HepG2 (cell line): Measurements from ENCODE around the gene ANKS3. TPM values are rescaled to one million over a fixed set of nuclear protein-coding genes. Genes with fewer than 3 reads are reported as not detected.
A peak's percentile ranks its signal among the peaks of the same experiment; 100 is the strongest.

Experiments
- GABPA ChIP-seq, 2 experiments: IDR thresholded peaks; 2 replicates each; pipeline ENCODE4 v1.6.1; 2011 to 2016; ENCODE audit warnings: low read depth in 2 of 2, low read length in 1 of 2, missing biosample characterization in 1 of 2, missing genetic modification characterization in 1 of 2
- IRX3 ChIP-seq: sonication (generic); formaldehyde crosslinking; IDR thresholded peaks from 2 replicates; pipeline ENCODE4 v1.8.1; 2023; ENCODE audit warnings: mild to moderate bottlenecking, low read depth, missing genetic modification reagents, borderline replicate concordance
- MZF1 ChIP-seq: sonication (generic); formaldehyde crosslinking; IDR thresholded peaks from 2 replicates; pipeline ENCODE4 v1.8.1; 2023; ENCODE audit warnings: mild to moderate bottlenecking, missing genetic modification reagents, borderline replicate concordance
- PAF1 ChIP-seq: IDR thresholded peaks from 2 replicates; pipeline ENCODE4 v1.6.1; 2016; ENCODE audit warnings: missing genetic modification reagents, missing compliant biosample characterization
- PLSCR1 ChIP-seq: sonication (generic); formaldehyde crosslinking; IDR thresholded peaks from 2 replicates; pipeline ENCODE4 v1.5.0; 2020; ENCODE audit warnings: missing genetic modification reagents, mild to moderate bottlenecking, borderline replicate concordance
- PRDM4 ChIP-seq: sonication (generic); formaldehyde crosslinking; IDR thresholded peaks from 2 replicates; pipeline ENCODE4 v1.9.0; 2021; ENCODE audit warnings: missing genetic modification reagents, borderline replicate concordance
- SIX4 ChIP-seq: sonication (generic); formaldehyde crosslinking; IDR thresholded peaks from 2 replicates; pipeline ENCODE4 v1.4.0; 2020; ENCODE audit warnings: missing genetic modification reagents
- ZNF7 ChIP-seq: IDR thresholded peaks from 2 replicates; pipeline ENCODE4 v1.6.1; 2016; ENCODE audit warnings: missing biosample characterization, missing genetic modification reagents
- polyA plus RNA-seq, 8 experiments: library from polyadenylated mRNA; depleted of rRNA in 3 of 8; stranded (reverse) in 7 of 8; unstranded in 1 of 8; fragments of >200 nt; fragmentation: Illumina TruSeq in 4 of 8; extraction: Trizol in 4 of 8; gene quantifications; 2 replicates each; pipeline versions ENCODE4 v1.2.1 to v1.2.3, GENCODE V29; 2011 to 2016; ENCODE audit warnings: low read depth in 4 of 8, missing spikeins in 1 of 8, mixed read lengths in 1 of 8; ENCODE audit not compliant: insufficient read depth in 1 of 8
- total RNA-seq, 5 experiments: library from RNA; depleted of rRNA; stranded (reverse); fragments of >200 nt; fragmentation: Illumina TruSeq; extraction: Trizol; gene quantifications; 2 replicates each; pipeline ENCODE4 v1.2.3, GENCODE V29; 2016; ENCODE audit warnings: low read depth in 1 of 5
- TF ChIP-seq, protein P1 (sequence below): sonication (generic); formaldehyde crosslinking; conservative IDR thresholded peaks from 2 replicates; pipeline ENCODE4 v1.4.0; 2020; ENCODE audit warnings: missing genetic modification reagents

The ANKS3 gene
- total and polyA plus RNA-seq, 2 of the 13 experiments (the other 11 are each of a cell fraction or from before 2014, with no cell fraction given), result 11.4 to 15.9 TPM

DNA sequence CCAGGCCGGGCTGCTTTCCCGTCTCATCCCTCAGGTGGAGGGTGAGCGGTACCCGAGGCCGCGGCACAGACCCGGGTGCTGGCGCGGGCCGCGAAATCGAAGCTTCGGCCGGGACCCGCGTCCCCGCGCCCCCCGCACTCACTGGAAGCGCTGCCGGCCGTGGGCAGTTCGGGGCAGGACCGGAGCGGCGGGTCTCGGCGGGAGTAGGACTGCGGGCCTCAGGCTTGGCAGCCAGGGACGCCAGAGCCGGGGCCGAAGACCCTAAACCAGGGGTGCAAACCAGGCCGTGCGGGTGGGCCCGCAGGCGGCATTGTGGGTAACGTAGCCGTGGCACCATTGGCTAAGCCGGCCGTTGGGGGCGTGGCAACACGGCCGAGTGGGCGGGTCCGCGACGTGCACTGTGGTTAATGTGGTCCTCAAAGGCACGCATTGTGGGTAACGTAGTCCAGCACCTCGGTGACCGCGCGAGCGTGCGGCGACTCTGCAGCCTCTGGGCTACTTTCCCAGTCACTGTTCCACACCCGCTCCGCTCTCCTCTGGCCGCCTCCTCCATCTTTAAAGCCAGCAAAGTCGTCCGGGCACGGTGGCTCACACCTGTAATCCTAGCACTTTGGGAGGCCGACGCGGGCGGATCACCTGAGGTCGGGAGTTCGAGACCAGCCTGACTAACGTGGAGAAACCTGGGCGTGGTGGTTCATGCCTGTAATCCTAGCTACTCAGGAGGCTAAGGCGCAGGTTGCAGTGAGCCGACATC lies 33.0 kb upstream of the ANKS3 start, which contains the start of gene ZNF500 (continued):
- TF ChIP-seq PAF1 (CRISPR knock-in tag) (no peak), PRDM4 (no peak), SIX4 (CRISPR knock-in tag) (no peak), ZNF7 (CRISPR knock-in tag) (no peak), GABPA (IDR thresholded peaks at IDR 0.05; ENCODE audit: low read depth, low read length) (peak; percentile 63), GABPA (CRISPR knock-in tag; IDR thresholded peaks at IDR 0.05; ENCODE audit: low read depth) (peak; percentile 85), MZF1 (CRISPR knock-in tag) (no peak), PLSCR1 (CRISPR knock-in tag) (no peak), IRX3 (no peak)
- TF ChIP-seq, protein P1, sequence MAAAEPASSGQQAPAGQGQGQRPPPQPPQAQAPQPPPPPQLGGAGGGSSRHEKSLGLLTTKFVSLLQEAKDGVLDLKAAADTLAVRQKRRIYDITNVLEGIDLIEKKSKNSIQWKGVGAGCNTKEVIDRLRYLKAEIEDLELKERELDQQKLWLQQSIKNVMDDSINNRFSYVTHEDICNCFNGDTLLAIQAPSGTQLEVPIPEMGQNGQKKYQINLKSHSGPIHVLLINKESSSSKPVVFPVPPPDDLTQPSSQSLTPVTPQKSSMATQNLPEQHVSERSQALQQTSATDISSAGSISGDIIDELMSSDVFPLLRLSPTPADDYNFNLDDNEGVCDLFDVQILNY (CRISPR knock-in tag), result no peak
